ENCODE results near the gene OSER1. TPM values are rescaled to one million over a fixed set of nuclear protein-coding genes. Genes with fewer than 3 reads are reported as not detected.

Gene OSER1
- total RNA-seq, 8 experiments from 2014 or later = 34.0 to 50.6 (median 37.4) TPM

DNA sequence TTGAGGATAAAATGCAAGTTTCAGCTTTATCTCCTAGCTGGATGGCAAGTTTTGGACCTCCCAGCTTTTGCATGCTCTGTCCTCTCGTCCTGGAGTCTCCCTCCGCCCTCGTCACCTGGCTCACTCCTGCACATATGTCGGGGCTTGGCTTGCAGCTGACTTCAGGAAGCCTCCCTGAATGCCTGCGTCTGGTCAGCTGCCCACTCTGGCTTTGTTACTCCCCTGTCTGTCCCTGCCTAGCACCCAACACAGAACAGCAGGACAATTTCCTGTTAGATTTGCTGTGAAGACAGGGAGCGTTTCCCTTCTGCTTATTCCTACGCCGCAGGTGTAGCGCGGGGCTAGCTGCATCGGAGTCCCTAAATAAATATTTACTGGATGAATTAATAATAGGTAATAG, 29.0 kb downstream of the OSER1 start:
- ATAC-seq (replicated peaks in 6 of 8) = peak in 1 of 8 experiments; percentile 33
- no peak overlapping the region for H3K27ac ChIP-seq
- in situ Hi-C loops (cut with MboI; ENCODE audit: low pct_unique_long_range_greater_than_20kb in 2 of 9, low sequenced_read_pairs in 9 of 9, unreplicated experiment in 9 of 9) = no loop called here
- H3K4me3 ChIP-seq = no peak overlapping the region
- 53 to 100% (median 79%) methylated on average over 2 to 10 of the region's 11 CpGs; no CpG with 5 or more reads in 4 of the 10 experiments for WGBS, 10 experiments
- H3K4me1 ChIP-seq (replicated peaks in 1 of 2) = peaks cover 0 to 10% of the 10 kb centered on the region in 2 donors

DNA sequence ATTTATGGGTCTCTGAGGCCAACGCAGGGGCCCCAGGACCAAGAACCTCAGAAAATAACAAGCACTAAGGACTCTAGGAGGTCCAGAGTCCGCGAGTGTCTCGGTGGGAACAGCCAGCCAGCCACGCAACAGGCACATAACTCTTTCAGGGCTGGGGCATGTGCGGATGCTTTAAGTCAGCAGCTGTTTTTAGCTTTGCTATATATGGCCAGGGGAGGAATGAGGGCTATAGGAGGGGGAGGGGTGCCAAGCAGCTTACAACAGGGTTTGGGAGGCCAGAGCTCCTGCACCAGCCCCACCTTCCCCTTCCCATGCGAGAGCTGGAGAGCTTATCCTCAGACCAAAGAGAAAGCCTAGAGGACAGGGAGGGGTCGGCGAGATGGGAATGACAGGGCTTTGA, 29.8 kb downstream of the OSER1 start:
- Histone ChIP-seq H3K4me3 (no peak overlapping the region), H3K27ac (no peak overlapping the region), H3K4me1 (replicated peaks in 1 of 2) (peaks cover 0 to 10% of the 10 kb centered on the region in 2 donors)
- in situ Hi-C loops (cut with MboI; ENCODE audit: low pct_unique_long_range_greater_than_20kb in 2 of 9, low sequenced_read_pairs in 9 of 9, unreplicated experiment in 9 of 9) = no loop called here
- 0 to 70% (median 55%) methylated on average over 1 to 6 of the region's 9 CpGs; no CpG with 5 or more reads in 3 of the 10 experiments for WGBS, 10 experiments
- peak in 4 of 8 experiments; percentile 22 to 73 (median 44) for ATAC-seq (replicated peaks in 6 of 8)

DNA sequence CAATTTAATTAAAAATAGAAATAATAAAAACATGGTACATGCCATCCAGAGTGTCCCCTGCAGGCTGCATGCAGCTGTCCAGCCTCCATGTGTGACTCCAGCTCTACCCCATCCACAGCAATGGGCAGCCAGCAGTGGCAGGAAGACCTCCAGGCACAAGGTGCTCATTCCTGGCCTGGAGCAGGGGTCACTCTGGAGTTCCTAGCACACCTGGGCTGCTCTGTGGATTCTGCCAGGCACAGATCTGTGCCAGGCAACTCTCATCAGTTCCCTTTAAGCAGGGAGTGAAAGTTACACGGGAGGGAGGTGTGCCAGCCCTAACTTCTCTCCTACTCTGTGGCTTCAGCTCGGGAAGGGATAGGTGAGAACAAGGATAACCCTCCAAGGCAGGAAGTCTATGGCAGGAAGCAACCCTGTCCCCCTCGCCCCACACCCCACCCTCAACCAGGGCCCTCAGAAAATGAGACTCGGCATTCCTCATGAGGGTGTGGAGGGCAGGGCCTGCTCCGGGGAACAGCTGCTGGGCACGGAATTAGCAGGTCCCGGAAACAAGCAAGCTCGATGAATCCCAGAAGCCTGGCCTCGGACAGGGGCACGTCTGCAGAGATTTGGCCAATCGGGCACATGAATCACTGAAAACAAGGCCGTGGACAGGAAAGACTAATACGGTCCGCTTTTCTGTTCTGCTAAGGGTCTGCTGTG, 33.6 kb downstream of the OSER1 start:
- 67 to 90% (median 80%) methylated on average over 1 to 5 of the region's 14 CpGs; no CpG with 5 or more reads in 5 of the 10 experiments for WGBS, 10 experiments
- Histone ChIP-seq H3K4me3 (no peak overlapping the region), H3K4me1 (replicated peaks in 1 of 2) (peaks cover 0 to 10% of the 10 kb centered on the region in 2 donors), H3K27ac (no peak overlapping the region)
- peak in 3 of 8 experiments; percentile 79 to 94 (median 92) for ATAC-seq (replicated peaks in 6 of 8)
- in situ Hi-C loops (cut with MboI; ENCODE audit: low pct_unique_long_range_greater_than_20kb in 2 of 9, low sequenced_read_pairs in 9 of 9, unreplicated experiment in 9 of 9) = no loop called here

DNA sequence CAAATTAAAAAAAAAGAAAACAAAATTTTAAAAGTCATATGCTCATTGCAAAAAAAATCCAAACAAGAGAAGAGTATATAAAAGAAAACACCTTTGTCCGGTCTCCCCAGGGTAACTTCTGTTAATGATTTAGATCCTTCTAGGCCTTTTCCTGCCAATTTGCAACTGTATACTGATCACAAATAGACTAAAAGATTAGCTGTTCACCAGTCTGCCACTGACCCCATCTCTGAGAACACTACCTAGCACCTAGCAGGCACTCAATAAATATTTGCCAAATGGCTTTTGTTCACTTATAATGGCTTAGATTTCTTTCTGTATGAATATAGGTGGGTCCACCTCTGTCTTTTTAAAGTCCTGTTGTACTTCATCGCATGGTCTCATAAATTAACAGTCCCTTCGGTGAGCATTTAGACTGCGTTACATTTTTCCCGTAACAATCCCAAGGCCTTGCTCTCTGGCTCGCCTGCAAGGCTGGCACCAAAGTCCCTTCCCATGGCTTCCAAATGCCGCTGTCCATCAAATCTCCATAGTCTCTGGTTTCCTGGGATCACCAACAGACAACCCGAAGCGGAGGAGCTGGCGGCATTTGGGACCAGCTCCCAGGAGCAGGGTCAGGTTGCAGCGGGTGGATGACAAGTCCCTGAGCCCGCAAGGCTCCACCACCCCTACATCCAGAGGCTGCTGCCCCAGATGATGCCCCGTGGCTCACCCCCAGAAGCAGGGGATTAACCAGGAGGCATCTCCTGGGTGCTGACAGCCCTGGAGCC, 35.4 kb downstream of the OSER1 start:
- in situ Hi-C loops (cut with MboI; ENCODE audit: low pct_unique_long_range_greater_than_20kb in 2 of 9, low sequenced_read_pairs in 9 of 9, unreplicated experiment in 9 of 9) = no loop called here
- ATAC-seq (replicated peaks in 6 of 8) = no peak
- Histone ChIP-seq H3K27ac (no peak overlapping the region), H3K4me1 (replicated peaks in 1 of 2) (no peaks in the 10 kb centered on the region), H3K4me3 (no peak overlapping the region)
- 60 to 98% (median 88%) methylated on average over 1 to 9 of the region's 13 CpGs; no CpG with 5 or more reads in 2 of the 10 experiments for WGBS, 10 experiments

DNA sequence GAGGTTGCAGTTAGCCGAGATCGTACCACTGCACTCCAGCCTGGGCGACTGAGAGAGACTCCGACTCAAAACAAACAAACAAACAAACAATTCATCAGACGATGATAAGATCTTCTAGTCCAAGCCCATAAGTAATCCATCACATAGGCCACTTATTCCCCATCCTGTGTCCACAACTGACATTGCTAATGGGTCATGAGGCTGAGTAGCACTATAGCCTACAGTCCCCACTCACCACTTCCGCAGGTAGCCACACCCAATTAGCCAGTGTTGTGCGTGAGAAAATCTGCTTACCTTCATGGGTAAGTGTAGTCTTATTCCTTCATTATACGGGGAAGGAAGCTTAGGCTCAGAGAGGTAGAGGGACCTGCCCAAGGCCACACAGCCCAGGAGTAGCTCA, 36.7 kb downstream of the OSER1 start:
- in situ Hi-C loops (cut with MboI; ENCODE audit: low pct_unique_long_range_greater_than_20kb in 2 of 9, low sequenced_read_pairs in 9 of 9, unreplicated experiment in 9 of 9) = no loop called here
- 33 to 100% (median 87%) methylated on average over 2 to 7 of the region's 8 CpGs; no CpG with 5 or more reads in 2 of the 10 experiments for WGBS, 10 experiments

DNA sequence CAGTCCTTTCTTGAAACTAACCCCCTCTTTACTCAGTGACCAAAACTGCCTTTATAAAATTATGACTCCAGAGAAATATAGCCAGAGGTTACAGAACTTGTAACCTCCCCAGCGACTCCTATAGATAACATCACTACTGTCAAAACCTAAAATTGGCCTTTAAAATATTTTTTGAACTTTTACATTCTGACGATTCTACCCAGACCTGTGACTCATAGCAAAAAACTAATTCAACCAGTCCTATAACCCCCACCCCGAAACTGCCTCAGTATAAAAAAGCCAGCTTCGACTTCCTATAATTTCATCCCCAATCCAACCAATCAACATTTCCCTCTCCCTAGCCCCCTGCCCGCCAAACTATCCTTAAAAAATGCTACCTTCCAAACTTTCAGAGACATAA, 37.5 kb downstream of the OSER1 start:
- 37 to 93% (median 78%) methylated on average over 1 to 5 of the region's 5 CpGs; no CpG with 5 or more reads in 1 of the 10 experiments for WGBS, 10 experiments
- in situ Hi-C loops (cut with MboI; ENCODE audit: low pct_unique_long_range_greater_than_20kb in 2 of 9, low sequenced_read_pairs in 9 of 9, unreplicated experiment in 9 of 9) = no loop called here
- no peak overlapping the region for H3K4me3 ChIP-seq
- H3K27ac ChIP-seq = no peak overlapping the region
- no peak for ATAC-seq (replicated peaks in 6 of 8)
- H3K4me1 ChIP-seq (replicated peaks in 1 of 2) = no peaks in the 10 kb centered on the region

More for the DNA sequence above, 36.7 kb downstream of the OSER1 start:
- Histone ChIP-seq H3K27ac (no peak overlapping the region), H3K4me1 (replicated peaks in 1 of 2) (no peaks in the 10 kb centered on the region), H3K4me3 (no peak overlapping the region)
- no peak for ATAC-seq (replicated peaks in 6 of 8)

DNA sequence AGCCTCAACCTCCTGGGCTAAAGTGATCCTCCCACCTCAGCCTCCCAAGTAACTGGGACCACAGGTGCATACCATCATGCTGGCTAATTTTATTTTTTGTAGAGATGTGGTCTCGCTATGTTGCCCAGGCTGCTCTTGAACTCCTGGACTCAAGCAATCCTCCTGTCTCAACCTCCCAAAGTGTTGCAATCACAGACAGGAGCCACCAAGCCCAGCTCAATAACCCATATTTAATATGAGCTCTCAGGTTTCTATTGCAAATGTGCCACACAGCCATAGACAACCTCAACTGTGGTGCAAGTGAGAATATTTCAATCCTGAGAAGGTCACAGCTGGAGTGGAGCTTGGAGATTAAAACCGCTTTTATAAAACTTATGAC, 38.0 kb downstream of the OSER1 start:
- in situ Hi-C loops (cut with MboI; ENCODE audit: low pct_unique_long_range_greater_than_20kb in 2 of 9, low sequenced_read_pairs in 9 of 9, unreplicated experiment in 9 of 9) = no loop called here
- ATAC-seq (replicated peaks in 6 of 8) = no peak
- Histone ChIP-seq H3K4me1 (replicated peaks in 1 of 2) (no peaks in the 10 kb centered on the region), H3K27ac (no peak overlapping the region), H3K4me3 (no peak overlapping the region)
- WGBS, 10 experiments = 14 to 100% (median 79%) methylated on average over 1 to 2 of the region's 2 CpGs; no CpG with 5 or more reads in 4 of the 10 experiments

DNA sequence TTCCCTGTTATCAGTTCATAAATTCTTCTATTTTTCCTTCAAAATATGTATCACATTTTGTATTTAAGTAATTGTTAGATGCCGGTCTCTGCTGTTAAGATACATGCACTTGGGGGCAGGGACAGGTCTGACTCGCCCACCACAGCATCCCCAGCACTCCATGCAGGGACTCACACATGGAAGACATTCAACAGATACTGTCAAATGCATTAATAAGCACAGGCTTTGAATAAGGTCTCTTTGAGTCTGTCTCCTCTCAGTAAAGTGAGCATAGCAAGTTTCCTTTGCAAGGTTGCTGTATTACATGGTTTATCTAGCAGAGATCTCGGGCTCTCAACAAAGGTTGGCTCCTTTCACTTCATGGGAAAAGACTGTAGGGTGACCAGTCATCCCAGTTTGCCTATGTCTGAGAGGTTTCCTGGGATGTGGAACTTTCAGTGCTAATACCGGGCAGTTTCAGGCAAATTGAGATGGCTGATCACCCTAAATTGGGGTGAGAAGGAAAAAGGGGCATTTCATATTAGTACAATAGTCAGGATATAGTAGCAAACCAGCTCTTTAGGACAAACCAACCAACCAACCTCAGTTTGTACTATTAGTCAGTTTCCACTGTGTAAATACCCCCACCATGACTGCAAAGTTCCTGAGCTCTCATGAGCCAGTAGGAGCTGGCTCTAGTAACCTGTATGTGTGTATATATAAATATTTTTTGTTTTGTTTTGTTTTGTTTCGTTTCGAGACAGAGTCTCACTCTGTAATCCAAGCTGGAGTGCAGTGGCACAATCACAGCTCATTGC, 38.6 kb downstream of the OSER1 start:
- no peak for ATAC-seq (replicated peaks in 6 of 8)
- Histone ChIP-seq H3K4me3 (no peak overlapping the region), H3K4me1 (replicated peaks in 1 of 2) (no peaks in the 10 kb centered on the region), H3K27ac (no peak overlapping the region)
- in situ Hi-C loops (cut with MboI; ENCODE audit: low pct_unique_long_range_greater_than_20kb in 2 of 9, low sequenced_read_pairs in 9 of 9, unreplicated experiment in 9 of 9) = no loop called here
- WGBS, 10 experiments = 16 to 80% (median 55%) methylated on average over 1 to 4 of the region's 6 CpGs; no CpG with 5 or more reads in 2 of the 10 experiments

DNA sequence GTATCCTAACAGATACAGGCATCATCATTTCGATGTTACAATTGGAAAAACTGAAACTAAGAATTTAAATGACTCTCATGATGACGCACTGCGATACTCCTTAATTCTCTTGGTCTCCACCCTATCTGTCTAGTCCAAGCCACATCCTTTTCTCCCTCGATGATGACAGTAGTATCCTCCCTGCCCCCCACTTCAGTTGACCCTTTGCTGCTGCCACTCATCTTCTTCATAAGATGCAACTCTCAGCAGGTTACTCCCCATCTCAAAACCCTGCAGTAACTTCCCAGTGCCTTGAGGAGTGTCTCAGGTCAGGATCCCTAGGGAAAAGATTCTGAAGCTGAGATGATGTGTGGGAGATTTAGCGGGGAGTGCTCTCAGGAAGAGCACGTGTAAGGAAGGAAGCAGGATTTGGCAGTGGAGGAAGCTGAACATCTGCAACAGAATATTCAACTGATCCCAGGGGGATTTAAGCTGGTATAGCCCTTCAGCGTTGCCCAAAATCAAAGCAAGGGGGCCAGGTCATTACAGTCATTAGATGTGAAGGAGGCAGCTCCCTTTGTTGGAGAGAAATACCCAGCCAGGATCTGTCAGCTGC, 39.7 kb downstream of the OSER1 start:
- Histone ChIP-seq H3K4me1 (replicated peaks in 1 of 2) (peaks cover 0 to 10% of the 10 kb centered on the region in 2 donors), H3K27ac (no peak overlapping the region), H3K4me3 (no peak overlapping the region)
- peak in 3 of 8 experiments; percentile 31 to 81 (median 43) for ATAC-seq (replicated peaks in 6 of 8)
- in situ Hi-C loops (cut with MboI; ENCODE audit: low pct_unique_long_range_greater_than_20kb in 2 of 9, low sequenced_read_pairs in 9 of 9, unreplicated experiment in 9 of 9) = no loop called here
- WGBS, 10 experiments = 21 to 100% (median 66%) methylated on average over 1 to 6 of the region's 7 CpGs; no CpG with 5 or more reads in 1 of the 10 experiments

DNA sequence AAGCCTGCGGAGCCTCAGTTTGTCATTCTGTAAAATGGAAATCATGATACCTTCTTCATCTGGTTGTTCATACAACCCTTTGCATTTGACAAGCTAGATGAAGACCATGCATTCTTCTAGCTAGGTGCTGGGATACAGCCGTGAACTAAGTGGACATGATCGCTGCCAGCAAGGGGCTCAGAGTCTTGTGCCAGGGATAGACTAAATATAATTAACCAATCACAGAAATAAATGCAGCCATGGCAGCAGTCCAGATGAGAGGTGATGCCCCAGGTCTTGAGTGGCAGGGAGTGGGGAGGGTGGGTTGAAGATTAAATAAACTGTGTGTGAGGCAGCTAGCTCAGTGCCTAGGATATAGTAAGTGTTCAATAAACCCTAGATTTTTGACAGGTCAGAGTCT, 42.8 kb downstream of the OSER1 start:
- in situ Hi-C loops (cut with MboI; ENCODE audit: low pct_unique_long_range_greater_than_20kb in 2 of 9, low sequenced_read_pairs in 9 of 9, unreplicated experiment in 9 of 9) = no loop called here
- ATAC-seq (replicated peaks in 6 of 8) = no peak
- 74 to 100% (median 97%) methylated on average over 1 to 3 of the region's 3 CpGs; no CpG with 5 or more reads in 2 of the 10 experiments for WGBS, 10 experiments
- no peak overlapping the region for H3K27ac ChIP-seq
- no peak overlapping the region for H3K4me3 ChIP-seq
- peaks cover 0 to 12% of the 10 kb centered on the region in 2 donors for H3K4me1 ChIP-seq (replicated peaks in 1 of 2)

DNA sequence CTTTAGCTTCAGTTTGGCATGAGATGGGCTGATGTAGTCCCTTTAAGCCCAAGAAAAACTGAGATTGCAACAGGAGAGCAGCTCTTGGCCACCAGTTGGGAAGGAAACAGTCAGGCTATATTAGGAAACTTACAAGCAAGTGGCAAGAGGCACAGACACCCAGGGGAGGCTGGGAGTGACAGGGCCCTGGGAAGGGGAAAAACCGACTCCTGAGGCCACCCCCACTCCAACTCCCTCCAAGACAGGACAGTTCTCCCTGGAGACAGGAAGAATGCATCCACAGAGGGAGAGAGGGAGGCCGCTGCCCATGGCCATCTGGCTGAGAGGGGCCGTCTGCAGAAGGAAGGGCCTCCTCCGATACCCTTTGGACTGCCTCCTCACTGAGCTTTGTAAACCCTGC, 44.1 kb downstream of the OSER1 start:
- 0 to 50% (median 0%) methylated on average over 1 to 2 of the region's 4 CpGs; no CpG with 5 or more reads in 6 of the 10 experiments for WGBS, 10 experiments
- Histone ChIP-seq H3K27ac (no peak overlapping the region), H3K4me1 (replicated peaks in 1 of 2) (peaks cover 0 to 12% of the 10 kb centered on the region in 2 donors), H3K4me3 (no peak overlapping the region)
- ATAC-seq (replicated peaks in 6 of 8) = peak in 7 of 8 experiments; percentile 50 to 89 (median 70)
- in situ Hi-C loops (cut with MboI; ENCODE audit: low pct_unique_long_range_greater_than_20kb in 2 of 9, low sequenced_read_pairs in 9 of 9, unreplicated experiment in 9 of 9) = no loop called here

DNA sequence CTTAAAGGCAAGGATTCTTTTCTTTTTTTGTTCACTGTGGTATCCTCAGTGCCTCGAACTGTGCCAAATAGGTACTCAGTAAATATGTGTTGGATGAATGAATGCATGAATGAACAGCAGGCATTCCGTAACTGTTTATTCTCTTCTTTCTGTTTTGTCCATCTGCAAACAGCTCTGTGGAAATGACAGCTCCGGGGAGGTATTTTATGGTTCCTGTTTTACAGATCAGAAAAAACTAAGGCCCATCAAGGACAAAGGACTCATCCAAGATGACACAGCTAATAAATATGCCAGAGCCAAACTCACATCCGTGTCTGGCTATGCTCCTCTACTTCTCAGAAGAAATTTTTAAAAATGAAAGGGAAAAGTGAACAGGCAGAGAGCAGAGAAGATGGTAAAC, 44.6 kb downstream of the OSER1 start:
- peak in 5 of 8 experiments; percentile 16 to 80 (median 35) for ATAC-seq (replicated peaks in 6 of 8)
- 0 to 80% (median 50%) methylated on average over 1 to 4 of the region's 4 CpGs for WGBS, 10 experiments
- H3K4me3 ChIP-seq = no peak overlapping the region
- no peak overlapping the region for H3K27ac ChIP-seq
- in situ Hi-C loops (cut with MboI; ENCODE audit: low pct_unique_long_range_greater_than_20kb in 2 of 9, low sequenced_read_pairs in 9 of 9, unreplicated experiment in 9 of 9) = no loop called here
- peaks cover 0 to 12% of the 10 kb centered on the region in 2 donors for H3K4me1 ChIP-seq (replicated peaks in 1 of 2)

All from motor neuron (in vitro differentiated cells).